OCI-LY3 (cell line): ENCODE results near the gene PLEK2.

Source experiments
- H2AFZ ChIP-seq: fragments of 200-600, 300-600 bp; shearing (Covaris generic); 2 replicates; pipeline ENCODE4 v1.6.0; 2014; ENCODE audit warnings: antibody characterized with exemption, low read depth, low read length
- H3K27ac ChIP-seq: fragments of 200-600, 300-600 bp; sonication (generic); 2 replicates; pipeline ENCODE4 v1.5.1; 2014; ENCODE audit warnings: mild to moderate bottlenecking, low read length, moderate library complexity, mixed read lengths
- H3K27me3 ChIP-seq: fragments of 200-600, 300-600 bp; sonication (generic); 2 replicates; pipeline ENCODE4 v1.6.1; 2014; ENCODE audit warnings: low read depth, low read length, mixed read lengths
- H3K36me3 ChIP-seq: fragments of 200-600, 300-600 bp; sonication (generic); replicated peaks from 2 replicates; pipeline ENCODE3; 2014; ENCODE audit warnings: low read depth, low read length, mixed read lengths
- H3K4me1 ChIP-seq: fragments of 300-600, 200-600 bp; sonication (generic); 2 replicates; pipeline ENCODE4 v1.6.1; 2014; ENCODE audit warnings: low read length, mixed read lengths
- H3K4me2 ChIP-seq: fragments of 200-600, 300-600 bp; sonication (generic); 2 replicates; pipeline ENCODE4 v1.6.1; 2014; ENCODE audit warnings: low read length, mixed read lengths
- H3K4me3 ChIP-seq: fragments of 300-600, 200-600 bp; sonication (generic); 2 replicates; pipeline ENCODE4 v1.5.1; 2014; ENCODE audit warnings: antibody characterized with exemption, mild to moderate bottlenecking, low read length, moderate library complexity
- H3K79me2 ChIP-seq: fragments of 300-600, 200-600 bp; shearing (Covaris generic); 2 replicates; pipeline ENCODE4 v1.6.1; 2014; ENCODE audit warnings: mild to moderate bottlenecking, low read length, mixed read lengths
- H3K9ac ChIP-seq: fragments of 300-600, 200-600 bp; shearing (Covaris generic); 2 replicates; pipeline ENCODE4 v1.6.0; 2014; ENCODE audit warnings: mild to moderate bottlenecking, low read length, moderate library complexity
- H3K9me3 ChIP-seq: fragments of 200-600, 300-600 bp; shearing (Covaris generic); 2 replicates; pipeline ENCODE4 v1.6.1; 2014; ENCODE audit warnings: low read length, mixed read lengths; ENCODE audit not compliant: insufficient read depth
- H4K20me1 ChIP-seq: fragments of 200-600, 300-600 bp; sonication (generic); 2 replicates; pipeline ENCODE4 v1.6.1; 2016; ENCODE audit warnings: low read length, mixed read lengths; ENCODE audit not compliant: insufficient read depth
- CTCF ChIP-seq: fragments of 200-600, 300-600 bp; sonication (generic); IDR thresholded peaks from 2 replicates; pipeline ENCODE4 v1.5.1; 2014; ENCODE audit warnings: antibody characterized with exemption, low read length, low read depth
- EZH2phosphoT487 ChIP-seq: fragments of 200-600 bp; shearing (Covaris generic); IDR thresholded peaks from 2 replicates; pipeline ENCODE4 v1.6.1; 2018; ENCODE audit warnings: antibody characterized with exemption, mixed run types, low read depth

The PLEK2 gene

GRCh38 chr14:67441672-67442071 lies 29.7 kb upstream of the PLEK2 start:
- Histone ChIP-seq H3K4me1 (no peaks in the 10 kb centered on the region), H3K27me3 (peaks cover 50% of the 10 kb centered on the region), H3K4me3 (no peak overlapping the region), H3K9me3 (no peaks in the 10 kb centered on the region), H2AFZ (no peak overlapping the region), H4K20me1 (no peaks in the 10 kb centered on the region), H3K9ac (no peak overlapping the region), H3K4me2 (no peak overlapping the region), H3K79me2 (no peaks in the 10 kb centered on the region), H3K36me3 (no peaks in the 10 kb centered on the region), H3K27ac (no peak overlapping the region)
- no peak for TF ChIP-seq CTCF
- TF ChIP-seq EZH2phosphoT487, result no peak

- H2AFZ ChIP-seq, result no peak overlapping the region
- no peaks in the 10 kb centered on the region for H3K4me1 ChIP-seq
Observed at GRCh38 chr14:67441256-67441655, 29.3 kb upstream of the PLEK2 start.

GRCh38 chr14:67440513-67440912 lies 28.5 kb upstream of the PLEK2 start:
- H3K9ac ChIP-seq, result no peak overlapping the region
- H3K79me2 ChIP-seq, result no peaks in the 10 kb centered on the region
- peaks cover 50% of the 10 kb centered on the region for H3K27me3 ChIP-seq
- no peak overlapping the region for H3K4me2 ChIP-seq
- no peak overlapping the region for H2AFZ ChIP-seq
- H3K4me1 ChIP-seq, result no peaks in the 10 kb centered on the region
- no peak for TF ChIP-seq CTCF
- no peak for TF ChIP-seq EZH2phosphoT487
- no peaks in the 10 kb centered on the region for H4K20me1 ChIP-seq
- H3K27ac ChIP-seq, result no peak overlapping the region
- no peak overlapping the region for H3K4me3 ChIP-seq
- H3K9me3 ChIP-seq, result no peaks in the 10 kb centered on the region
- H3K36me3 ChIP-seq, result no peaks in the 10 kb centered on the region

More at GRCh38 chr14:67441256-67441655, 29.3 kb upstream of the PLEK2 start:
- Histone ChIP-seq H3K4me3 (no peak overlapping the region), H3K9me3 (no peaks in the 10 kb centered on the region), H3K27ac (no peak overlapping the region), H4K20me1 (no peaks in the 10 kb centered on the region), H3K79me2 (no peaks in the 10 kb centered on the region), H3K27me3 (peaks cover 50% of the 10 kb centered on the region), H3K9ac (no peak overlapping the region), H3K36me3 (no peaks in the 10 kb centered on the region), H3K4me2 (no peak overlapping the region)
- no peak for TF ChIP-seq EZH2phosphoT487
- no peak for TF ChIP-seq CTCF

- TF ChIP-seq EZH2phosphoT487, result no peak
- TF ChIP-seq CTCF, result no peak
- Histone ChIP-seq H4K20me1 (no peaks in the 10 kb centered on the region), H2AFZ (no peak overlapping the region), H3K27me3 (peaks cover 48% of the 10 kb centered on the region), H3K4me2 (no peak overlapping the region), H3K36me3 (no peaks in the 10 kb centered on the region), H3K9ac (no peak overlapping the region), H3K4me3 (no peak overlapping the region), H3K9me3 (no peaks in the 10 kb centered on the region), H3K4me1 (peaks cover 7% of the 10 kb centered on the region), H3K27ac (no peak overlapping the region), H3K79me2 (no peaks in the 10 kb centered on the region)
Observed at GRCh38 chr14:67438969-67439368, 27.0 kb upstream of the PLEK2 start.
